ENCODE data around the gene PTGES3. TPM values are rescaled to one million over a fixed set of nuclear protein-coding genes. Genes with fewer than 3 reads are reported as not detected.

The PTGES3 gene
- total and polyA plus RNA-seq, 2 experiments from 2014 or later: 334 to 442 TPM

DNA sequence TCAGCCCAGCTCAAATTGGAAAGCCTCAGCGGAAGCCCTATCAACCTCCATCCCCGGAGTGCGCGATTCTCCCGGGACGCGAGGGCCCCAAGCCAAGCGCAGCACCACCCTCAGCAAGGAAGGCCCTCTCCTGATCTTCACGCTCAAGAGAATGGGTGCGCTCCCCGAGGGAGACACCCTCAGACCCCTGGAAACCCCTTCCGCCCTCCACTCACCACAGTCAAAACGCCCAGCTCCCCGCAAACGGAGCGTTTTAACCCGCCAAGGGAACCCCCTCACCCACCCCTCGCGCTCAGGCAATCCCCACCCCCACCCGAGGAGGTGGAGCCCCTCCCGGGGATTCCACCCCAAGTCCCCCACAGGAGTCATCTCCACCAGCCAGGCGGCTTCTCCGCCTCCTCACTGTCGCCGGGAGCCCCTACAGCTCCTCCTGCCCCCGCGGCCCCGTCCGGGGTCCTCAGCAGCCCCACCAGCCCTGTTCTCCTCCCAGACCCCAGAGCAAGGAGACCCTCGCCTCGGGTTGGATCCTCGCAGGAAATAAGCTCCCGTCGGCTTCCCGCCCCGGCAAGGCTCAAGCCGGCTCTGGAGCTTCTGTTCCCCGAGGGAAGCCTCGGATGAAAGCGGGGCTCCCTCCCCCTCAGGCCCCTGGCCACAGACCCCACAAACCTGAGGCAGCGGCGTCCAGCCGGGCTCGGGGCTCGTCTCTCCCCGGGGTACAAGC lies 58.5 kb downstream of the PTGES3 start:
- Histone ChIP-seq H3K27ac (ENCODE audit: low read depth) (peak overlapping the region; percentile 87), H2AFZ (peak overlapping the region; percentile 78; the same call in 1 of the 2 replicates), H3K79me2 (replicated peaks; ENCODE audit: insufficient read depth) (peaks cover 61% of the 10 kb centered on the region), H4K20me1 (replicated peaks; ENCODE audit: insufficient read depth) (peaks cover 31% of the 10 kb centered on the region), H3K36me3 (ENCODE audit: insufficient read depth) (peaks cover 5% of the 10 kb centered on the region), H3K4me1 (ENCODE audit: insufficient read depth) (peaks cover 48% of the 10 kb centered on the region), H3F3A (replicated peaks; ENCODE audit: low read depth) (peaks cover 10% of the 10 kb centered on the region; the same call in 1 of the 2 replicates), H3K9me2 (ENCODE audit: insufficient read depth) (no peaks in the 10 kb centered on the region), H3K27me3 (ENCODE audit: insufficient read depth) (no peaks in the 10 kb centered on the region), H3K4me3 (peak overlapping the region; percentile 97), H3K4me2 (peak overlapping the region; percentile 88)
- H3K36me3 Mint-ChIP-seq (ENCODE audit: low read depth): peaks cover 2% of the 10 kb centered on the region; the same call in 2 of the 3 replicates
- DNase-seq (ENCODE audit: low spot score): peak; percentile 34
- peak; percentile 3 for ATAC-seq
- H3K27ac Mint-ChIP-seq: peak overlapping the region; percentile 74
- H3K4me1 Mint-ChIP-seq: peaks cover 50% of the 10 kb centered on the region
- no peaks in the 10 kb centered on the region; the same call in 2 of the 3 replicates for H3K9me3 Mint-ChIP-seq
- peak overlapping the region; percentile 97 for H3K4me3 Mint-ChIP-seq
- no peak for TF ChIP-seq POLR2AphosphoS5 (IDR thresholded peaks at IDR 0.05; ENCODE audit: low read depth)
- TF ChIP-seq NANOG (IDR thresholded peaks at IDR 0.05; ENCODE audit: borderline replicate concordance): no peak
- no peak for TF ChIP-seq EZH2phosphoT487 (IDR thresholded peaks at IDR 0.05; ENCODE audit: unreplicated experiment)
- no peak for TF ChIP-seq REST (IDR thresholded peaks at IDR 0.05; ENCODE audit: unreplicated experiment)
- no peak for TF ChIP-seq ZNF114 (CRISPR knock-in tag; IDR thresholded peaks at IDR 0.05)
- TF ChIP-seq CTCF (conservative IDR thresholded peaks at IDR 0.05; ENCODE audit: low read depth in 2 of 2): no peak
- no peak for TF ChIP-seq ETS1 (IDR thresholded peaks at IDR 0.05)
- no peak for TF ChIP-seq EZH2 (IDR thresholded peaks at IDR 0.05; ENCODE audit: low read depth, unreplicated experiment)
- no peak for TF ChIP-seq STAT1 (IDR thresholded peaks at IDR 0.05; ENCODE audit: unreplicated experiment)
- no peak for TF ChIP-seq ZNF462 (CRISPR knock-in tag; IDR thresholded peaks at IDR 0.05)
- H3K27me3 Mint-ChIP-seq (ENCODE audit: insufficient read depth, low read depth, poor library complexity): peaks cover 22% of the 10 kb centered on the region

All from GM23338 (cell line).